Erythroblast (primary cell): ENCODE results near the gene EXOC6B.

Source experiments
- DNase-seq, 2 experiments: peaks; one replicate each; lab custom pipeline; 2025; lab: John Stamatoyannopoulos, UW
- GATA1 ChIP-seq: IDR thresholded peaks from 2 replicates; pipeline ENCODE4 v1.6.1; 2011; ENCODE audit warnings: low read depth, mild to moderate bottlenecking, control low read depth, low read length, moderate library complexity
- POLR2A ChIP-seq: IDR thresholded peaks from 2 replicates; pipeline ENCODE4 v1.6.1; 2011; ENCODE audit warnings: mild to moderate bottlenecking, low read length

EXOC6B gene

DNA sequence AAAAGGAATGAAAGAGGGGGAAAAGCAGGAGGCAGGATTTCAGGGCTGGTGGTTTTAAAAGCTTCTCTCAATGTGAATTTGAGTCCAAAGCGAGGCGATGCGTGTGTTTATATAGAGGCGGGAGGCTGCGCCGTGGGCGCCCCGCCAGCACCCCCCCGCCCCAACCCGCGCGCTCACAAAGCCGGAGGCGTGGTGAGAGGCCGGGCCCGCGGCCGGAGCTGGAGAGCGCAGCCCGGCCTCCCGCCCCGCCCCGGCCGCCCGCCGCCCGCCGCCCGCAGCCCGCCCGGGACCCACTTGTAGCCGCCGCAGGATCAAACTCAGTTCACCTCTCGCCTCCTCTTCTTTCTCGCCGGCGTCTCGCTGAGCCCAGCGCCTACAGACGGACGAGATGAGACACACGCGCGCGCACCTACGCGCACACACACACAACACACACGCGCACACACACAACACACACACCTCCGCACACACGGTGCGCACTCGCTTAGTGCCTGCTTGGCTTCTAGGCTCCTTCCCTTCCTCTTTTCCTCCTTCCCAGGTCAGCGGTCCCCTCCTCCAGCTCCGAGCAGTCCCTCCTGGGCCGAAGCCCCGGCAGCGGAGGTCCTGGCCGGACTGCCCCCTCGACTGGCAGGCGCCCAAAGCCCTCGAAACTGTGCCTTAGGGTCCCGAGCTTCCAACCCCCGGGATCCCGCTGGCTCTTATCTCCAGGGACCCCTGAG, 676.8 kb downstream of the EXOC6B start:
- peak; percentile 34 to 38 for DNase-seq
- TF ChIP-seq POLR2A (no peak), GATA1 (no peak)

DNA sequence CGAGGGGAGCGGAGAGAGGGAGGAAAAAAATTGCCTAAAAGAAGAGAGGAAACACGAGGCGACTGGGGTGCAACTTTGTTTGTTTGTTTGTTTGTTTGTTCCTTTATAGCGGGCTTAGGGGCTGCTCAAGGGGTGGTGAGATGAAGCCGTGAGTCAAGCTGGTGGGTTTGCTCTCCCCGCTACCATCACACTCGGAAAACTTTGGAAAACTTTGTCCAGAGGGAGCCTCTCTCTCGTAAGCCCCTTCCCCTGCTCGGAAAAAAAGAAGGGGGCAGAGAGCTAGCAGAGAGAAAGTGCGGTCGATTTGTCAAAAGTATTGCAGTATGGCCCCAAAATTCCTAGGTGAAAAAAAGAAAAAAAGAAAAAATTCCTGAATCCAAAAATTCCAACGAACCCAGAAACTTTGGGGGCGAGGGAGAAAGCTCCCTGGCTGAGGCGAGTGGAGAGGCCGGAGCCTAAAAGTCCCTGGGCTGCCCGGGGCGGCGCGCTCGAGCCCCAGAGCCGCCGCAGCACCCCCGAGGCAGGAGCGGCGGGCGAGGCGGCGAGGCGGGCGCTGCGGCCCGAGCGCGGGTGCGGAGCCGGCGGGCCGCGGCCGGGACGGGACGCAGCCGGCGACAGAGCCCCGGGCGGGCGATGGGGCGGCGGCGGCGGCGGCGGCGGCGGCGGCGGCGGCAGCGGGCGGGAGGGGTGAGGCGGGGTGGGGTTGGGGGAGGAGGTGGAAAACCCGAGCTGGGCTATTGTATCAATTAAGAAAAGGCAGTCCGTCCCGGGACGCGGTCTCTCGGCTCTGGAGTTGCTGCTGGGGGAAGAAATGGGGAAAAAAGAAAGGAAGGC, 677.6 kb downstream of the EXOC6B start:
- DNase-seq = peak in 1 of 2 experiments; percentile 24

GRCh38 chr2:72147303-72147971, 678.4 kb downstream of the EXOC6B start, which contains the start of gene CYP26B1:
Gene CYP26B1, minus strand, starts transcription at chr2:72147862. Its CDS starts 28 bp downstream, at chr2:72147834.
- TF ChIP-seq POLR2A (no peak), GATA1 (no peak)
- DNase-seq = no peak

More for the DNA sequence above, 677.6 kb downstream of the EXOC6B start:
- TF ChIP-seq GATA1 (no peak), POLR2A (no peak)

DNA sequence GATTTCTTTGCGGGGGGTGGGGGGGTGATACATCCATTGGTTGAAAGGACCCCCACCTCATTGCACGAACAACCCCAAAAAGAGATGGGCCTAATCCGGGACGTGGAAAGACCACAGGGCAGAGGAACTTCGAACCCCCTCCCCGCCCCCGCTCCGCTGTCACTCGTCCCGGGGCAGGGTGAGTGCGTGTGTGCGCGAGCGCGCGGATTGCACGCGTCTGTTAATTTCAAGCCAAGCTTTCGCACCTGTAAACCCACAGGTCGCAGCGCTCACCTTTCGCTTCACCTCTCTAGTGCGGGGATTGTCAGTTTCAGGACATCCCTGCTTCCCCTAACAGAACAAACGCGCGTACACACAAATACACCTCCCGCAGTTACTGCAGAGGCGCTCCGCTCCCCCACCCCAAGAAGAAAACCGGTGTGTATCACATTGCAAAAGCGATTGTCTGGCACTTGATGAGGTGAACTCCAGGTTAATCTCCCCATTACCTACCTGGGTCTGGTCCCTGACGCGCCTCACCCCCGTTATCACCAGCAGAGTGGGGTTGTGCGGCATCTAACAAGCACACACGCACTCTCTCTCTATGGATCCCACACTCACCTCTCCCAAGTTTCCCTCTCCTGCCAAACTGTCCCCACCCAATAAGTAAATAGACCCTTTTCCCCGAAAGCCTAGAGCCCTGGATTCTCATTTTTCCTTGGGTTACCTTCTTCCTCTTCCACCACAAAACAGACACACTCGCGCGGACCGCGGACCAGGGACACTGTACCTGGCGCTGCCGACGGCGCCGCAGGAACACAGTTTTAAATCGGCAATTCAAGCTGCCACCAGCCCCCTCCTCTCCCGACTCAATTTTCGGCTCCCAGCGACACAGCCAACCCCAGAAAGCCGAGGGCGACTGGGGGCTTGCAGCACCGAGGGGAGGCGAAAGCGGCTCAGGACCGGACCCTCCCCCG, 679.2 kb downstream of the EXOC6B start:
- TF ChIP-seq POLR2A (no peak), GATA1 (no peak)
- DNase-seq = no peak

- TF ChIP-seq GATA1 = no peak
- no peak for TF ChIP-seq POLR2A
- DNase-seq = no peak
Observed at GRCh38 chr2:72145658-72146329, 680.0 kb downstream of the EXOC6B start.

DNA sequence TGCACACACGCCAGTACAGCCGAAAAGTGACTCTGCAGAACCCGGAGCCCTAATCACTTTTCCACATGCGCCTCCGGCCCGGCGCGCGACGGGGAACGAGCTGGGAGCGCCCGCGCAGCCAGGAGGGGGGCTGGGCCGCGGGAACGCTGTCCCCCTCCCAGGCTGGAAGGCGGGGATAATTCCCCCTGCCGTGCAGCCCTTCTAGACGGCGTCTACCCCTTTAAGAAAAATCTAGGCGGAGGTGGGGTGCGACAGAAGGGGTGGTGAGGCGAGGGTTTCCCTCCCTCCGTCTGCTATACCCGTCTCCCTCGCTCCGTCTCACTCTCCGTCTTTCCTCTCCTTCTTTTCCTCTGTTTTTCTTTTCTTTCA, 680.6 kb downstream of the EXOC6B start:
- TF ChIP-seq POLR2A (no peak), GATA1 (no peak)
- DNase-seq = peak in 1 of 2 experiments; percentile 8

DNA sequence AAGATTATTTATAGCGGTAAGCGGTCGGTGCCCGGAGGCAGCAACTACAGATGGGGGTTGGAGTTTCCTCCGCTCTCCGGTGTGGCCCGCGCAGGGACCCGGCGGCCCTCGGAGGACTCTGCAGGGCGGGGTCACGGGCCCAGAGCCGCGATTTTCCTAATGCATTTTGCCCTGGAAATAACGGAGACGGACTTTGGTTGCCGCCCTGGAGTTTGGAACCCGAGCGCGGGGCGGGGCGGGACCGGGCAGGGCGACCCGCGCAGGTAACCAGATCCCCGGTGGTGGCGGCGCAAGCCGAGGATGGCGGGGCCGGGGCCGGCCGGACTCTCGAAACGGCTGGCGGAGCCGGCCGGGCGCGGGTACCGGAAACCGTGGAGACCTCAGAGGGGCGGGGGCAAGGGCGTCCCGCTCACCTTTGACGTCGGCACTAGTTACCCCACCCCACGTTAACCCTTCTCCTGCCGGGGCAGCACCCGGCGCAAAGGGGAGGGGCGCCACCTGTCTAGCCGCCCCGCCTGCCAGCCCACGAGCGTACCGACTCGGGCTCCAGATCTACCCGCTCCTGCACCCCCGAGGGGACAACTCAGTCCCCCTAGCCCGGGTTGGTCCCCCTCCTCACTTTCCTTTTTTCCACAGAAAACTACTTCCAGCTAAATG, 681.1 kb downstream of the EXOC6B start:
- DNase-seq = no peak
- TF ChIP-seq GATA1 (no peak), POLR2A (no peak)

- no peak for DNase-seq
- no peak for TF ChIP-seq GATA1
- TF ChIP-seq POLR2A = no peak
Observed at GRCh38 chr2:72144274-72144631, 681.6 kb downstream of the EXOC6B start.

DNA sequence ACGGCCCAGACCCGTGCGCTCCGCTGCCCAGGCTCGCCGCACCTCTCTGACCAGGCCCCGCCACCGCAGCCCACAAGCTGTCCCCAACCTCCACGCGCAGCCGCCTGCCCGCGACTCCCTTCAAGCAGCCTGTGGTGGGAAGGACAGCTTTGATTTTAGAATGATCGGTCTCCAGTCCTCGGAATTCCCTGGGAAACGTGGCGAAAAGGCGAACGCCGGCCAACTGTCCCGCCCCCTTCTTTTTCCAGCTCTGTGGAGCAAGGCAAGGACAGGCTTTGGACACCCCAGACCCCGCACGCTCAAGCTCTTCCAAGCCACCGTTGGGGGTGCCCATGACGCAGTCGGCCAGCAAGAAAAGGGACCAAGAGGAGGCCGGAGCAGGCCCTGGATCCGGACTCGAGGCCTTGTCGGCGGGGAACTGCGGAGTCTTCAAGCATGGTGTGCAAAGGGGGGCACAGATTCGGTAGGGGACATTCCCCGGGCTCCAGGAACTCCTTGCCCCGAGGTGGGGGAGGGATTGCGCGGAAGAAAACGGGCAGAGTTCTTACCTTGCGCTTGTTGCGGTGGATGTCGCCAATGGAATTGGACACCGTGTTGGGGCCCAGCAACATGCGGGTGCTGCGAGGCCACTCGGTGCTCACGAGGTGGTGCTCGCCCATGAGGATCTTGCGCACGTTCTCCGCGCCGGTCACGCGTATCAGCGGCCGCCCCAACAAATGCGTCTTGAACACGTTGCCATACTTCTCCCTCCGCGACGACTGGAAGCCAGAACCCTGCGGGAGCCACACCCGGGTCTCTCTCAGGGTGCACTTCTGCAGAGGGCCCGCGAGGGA, 682.2 kb downstream of the EXOC6B start:
- DNase-seq = peak; percentile 6 to 29
- no peak for TF ChIP-seq GATA1
- TF ChIP-seq POLR2A = no peak

- peak; percentile 37 to 56 for DNase-seq
- TF ChIP-seq POLR2A (no peak), GATA1 (no peak)
Observed at GRCh38 chr2:72142570-72143440, 683.0 kb downstream of the EXOC6B start.
